HepG2 (cell line): ENCODE results near the gene GDI1. TPM values are rescaled to one million over a fixed set of nuclear protein-coding genes. Genes with fewer than 3 reads are reported as not detected.

ENCODE experiments used
- ATF7-NPFF ChIP-seq: sonication (generic); formaldehyde crosslinking; IDR thresholded peaks from 2 replicates; pipeline ENCODE4 v1.8.1; 2023; ENCODE audit warnings: mild to moderate bottlenecking, low read depth, missing genetic modification reagents, moderate library complexity
- FOXO1 ChIP-seq: sonication (generic); formaldehyde crosslinking; IDR thresholded peaks from 2 replicates; pipeline ENCODE4 v1.4.0; 2020; ENCODE audit warnings: missing genetic modification reagents
- GLMP ChIP-seq: sonication (generic); formaldehyde crosslinking; IDR thresholded peaks from 2 replicates; pipeline ENCODE4 v1.9.0; 2021; ENCODE audit warnings: missing genetic modification reagents, mild to moderate bottlenecking, borderline replicate concordance
- HDAC6 ChIP-seq: fragments of 200-600 bp; sonication (generic); IDR thresholded peaks from 2 replicates; pipeline ENCODE4 v1.7.0; 2017; ENCODE audit warnings: mild to moderate bottlenecking, antibody characterized with exemption, low read length, low read depth
- HNF1B ChIP-seq: sonication (generic); formaldehyde crosslinking; IDR thresholded peaks from 2 replicates; pipeline ENCODE4 v1.5.1; 2020; ENCODE audit warnings: mild to moderate bottlenecking, moderate library complexity, missing genetic modification reagents
- MXD3 ChIP-seq: IDR thresholded peaks from 2 replicates; pipeline ENCODE4 v1.6.1; 2016; ENCODE audit warnings: mild to moderate bottlenecking, missing biosample characterization, missing genetic modification reagents
- NFKB2 ChIP-seq: sonication (generic); formaldehyde crosslinking; IDR thresholded peaks from 2 replicates; pipeline ENCODE4 v1.4.0; 2020; ENCODE audit warnings: missing genetic modification reagents, borderline replicate concordance
- POLR2AphosphoS2 ChIP-seq: IDR thresholded peaks from 2 replicates; pipeline ENCODE4 v1.6.1; 2011; ENCODE audit warnings: low read depth, low read length, improper control_type of control experiment
- TCF7 ChIP-seq: sonication (generic); IDR thresholded peaks from 2 replicates; pipeline ENCODE4 v1.6.1; 2016; ENCODE audit warnings: antibody characterized with exemption, low read depth
- TFE3 ChIP-seq: IDR thresholded peaks from 2 replicates; pipeline ENCODE4 v1.6.1; 2016
- ZMYM3 ChIP-seq: sonication (generic); formaldehyde crosslinking; IDR thresholded peaks from 2 replicates; pipeline ENCODE4 v1.5.1; 2020; ENCODE audit warnings: mild to moderate bottlenecking, missing genetic modification reagents
- ZNF263 ChIP-seq: sonication (generic); formaldehyde crosslinking; IDR thresholded peaks from 2 replicates; pipeline ENCODE4 v1.4.0; 2020; ENCODE audit warnings: missing genetic modification reagents
- ZNF431 ChIP-seq: sonication (generic); formaldehyde crosslinking; IDR thresholded peaks from 2 replicates; pipeline ENCODE4 v1.9.0; 2022; ENCODE audit warnings: missing genetic modification reagents, low read depth, mild to moderate bottlenecking, borderline replicate concordance
- ZNF543 ChIP-seq: sonication (generic); formaldehyde crosslinking; IDR thresholded peaks from 2 replicates; pipeline ENCODE4 v1.4.0; 2020; ENCODE audit warnings: mild to moderate bottlenecking, missing genetic modification reagents
- ZNF564 ChIP-seq: sonication (generic); formaldehyde crosslinking; IDR thresholded peaks from 2 replicates; pipeline ENCODE4 v1.8.1; 2023; ENCODE audit warnings: mild to moderate bottlenecking, missing genetic modification reagents
- ZNF672 ChIP-seq: sonication (generic); formaldehyde crosslinking; IDR thresholded peaks from 2 replicates; pipeline ENCODE4 v1.8.1; 2022; ENCODE audit warnings: missing genetic modification reagents
- ZNF761 ChIP-seq: sonication (generic); formaldehyde crosslinking; conservative IDR thresholded peaks from 2 replicates; pipeline ENCODE4 v1.4.0; 2020; ENCODE audit warnings: mild to moderate bottlenecking, missing genetic modification reagents
- ZNF766 ChIP-seq: sonication (generic); formaldehyde crosslinking; IDR thresholded peaks from 2 replicates; pipeline ENCODE4 v1.5.0; 2020; ENCODE audit warnings: missing genetic modification reagents, borderline replicate concordance
- ZNF775 ChIP-seq: sonication (generic); formaldehyde crosslinking; IDR thresholded peaks from 2 replicates; pipeline ENCODE4 v1.4.0; 2020; ENCODE audit warnings: missing genetic modification reagents, mild to moderate bottlenecking, moderate library complexity, borderline replicate concordance
- ZUFSP ChIP-seq: sonication (generic); formaldehyde crosslinking; IDR thresholded peaks from 2 replicates; pipeline ENCODE4 v1.9.0; 2021; ENCODE audit warnings: missing genetic modification reagents, mild to moderate bottlenecking, borderline replicate concordance
- polyA plus RNA-seq, 8 experiments: library from polyadenylated mRNA; depleted of rRNA in 3 of 8; stranded (reverse) in 7 of 8; unstranded in 1 of 8; fragments of >200 nt; fragmentation: Illumina TruSeq in 4 of 8; extraction: Trizol in 4 of 8; gene quantifications; 2 replicates each; pipeline versions ENCODE4 v1.2.1 to v1.2.3, GENCODE V29; 2011 to 2016; ENCODE audit warnings: low read depth in 4 of 8, missing spikeins in 1 of 8, mixed read lengths in 1 of 8; ENCODE audit not compliant: insufficient read depth in 1 of 8
- total RNA-seq, 5 experiments: library from RNA; depleted of rRNA; stranded (reverse); fragments of >200 nt; fragmentation: Illumina TruSeq; extraction: Trizol; gene quantifications; 2 replicates each; pipeline ENCODE4 v1.2.3, GENCODE V29; 2016; ENCODE audit warnings: low read depth in 1 of 5
- TF ChIP-seq, protein P1 (sequence below): sonication (generic); formaldehyde crosslinking; IDR thresholded peaks from 2 replicates; pipeline ENCODE4 v1.4.0; 2020; ENCODE audit warnings: missing genetic modification reagents, borderline replicate concordance

The GDI1 gene
- total and polyA plus RNA-seq, 2 of the 13 experiments (the other 11 are each of a cell fraction or from before 2014, with no cell fraction given) = 17.4 to 105 TPM

DNA sequence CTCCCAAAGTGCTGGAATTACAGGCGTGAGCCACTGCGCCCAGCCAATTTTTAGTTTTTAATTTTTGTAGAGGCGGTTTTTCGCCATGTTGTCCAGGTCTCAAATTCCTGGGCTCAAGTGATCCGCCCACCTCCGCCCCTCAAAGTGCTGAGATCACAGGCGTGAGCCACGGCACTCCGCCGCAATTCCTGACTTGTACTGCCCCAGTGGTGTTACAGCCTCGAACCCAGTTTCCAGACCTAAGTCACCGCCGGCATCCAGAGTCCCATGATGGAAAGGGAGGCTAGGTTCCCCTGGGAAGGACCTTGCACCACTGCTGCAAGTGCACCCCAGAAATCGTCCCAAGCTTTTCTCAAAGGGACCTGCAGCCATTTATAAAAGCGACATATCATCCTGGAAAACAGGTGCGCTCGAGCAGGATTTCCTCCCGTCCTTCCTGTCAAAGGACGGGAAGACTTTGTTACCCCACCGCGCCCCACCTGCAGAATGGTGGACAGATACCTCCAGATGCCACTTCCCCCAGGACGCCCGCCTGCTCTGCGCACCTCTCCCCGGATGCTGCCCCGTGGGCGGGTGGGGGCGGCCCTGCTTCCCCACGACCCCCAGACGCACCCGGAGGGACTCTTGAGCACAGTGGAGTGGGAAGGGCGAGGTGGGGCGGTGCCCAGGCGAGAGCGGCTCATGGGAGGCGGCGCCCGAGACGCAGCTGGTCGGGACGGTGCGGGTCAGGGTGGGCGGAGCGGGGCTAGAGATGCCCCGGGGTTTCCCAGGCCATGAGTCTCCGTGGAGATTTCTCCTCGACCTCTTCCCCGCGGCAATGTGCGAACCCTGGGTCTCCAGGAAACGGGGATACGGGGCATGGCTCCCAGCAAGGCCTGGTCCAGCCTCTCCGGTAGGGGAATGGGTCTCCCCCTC lies 39.7 kb upstream of the GDI1 start (continued):
- TF ChIP-seq TFE3 = no peak
- no peak; the same call in 1 of the 2 replicates for TF ChIP-seq NFKB2 (CRISPR knock-in tag)
- no peak for TF ChIP-seq POLR2AphosphoS2
- no peak for TF ChIP-seq ZNF543 (CRISPR knock-in tag)
- no peak for TF ChIP-seq HNF1B (CRISPR knock-in tag)
- TF ChIP-seq TCF7 = no peak
- no peak for TF ChIP-seq ATF7-NPFF (CRISPR knock-in tag)
- no peak for TF ChIP-seq ZNF431
- TF ChIP-seq GLMP (CRISPR knock-in tag) = no peak
- TF ChIP-seq ZNF672 (CRISPR knock-in tag) = no peak
- TF ChIP-seq ZNF775 (CRISPR knock-in tag) = no peak
- no peak for TF ChIP-seq HDAC6
- TF ChIP-seq MXD3 (CRISPR knock-in tag) = no peak
- TF ChIP-seq ZNF263 (CRISPR knock-in tag) = no peak
- no peak for TF ChIP-seq ZMYM3 (CRISPR knock-in tag)
- TF ChIP-seq ZNF766 (CRISPR knock-in tag) = no peak
- TF ChIP-seq, protein P1, sequence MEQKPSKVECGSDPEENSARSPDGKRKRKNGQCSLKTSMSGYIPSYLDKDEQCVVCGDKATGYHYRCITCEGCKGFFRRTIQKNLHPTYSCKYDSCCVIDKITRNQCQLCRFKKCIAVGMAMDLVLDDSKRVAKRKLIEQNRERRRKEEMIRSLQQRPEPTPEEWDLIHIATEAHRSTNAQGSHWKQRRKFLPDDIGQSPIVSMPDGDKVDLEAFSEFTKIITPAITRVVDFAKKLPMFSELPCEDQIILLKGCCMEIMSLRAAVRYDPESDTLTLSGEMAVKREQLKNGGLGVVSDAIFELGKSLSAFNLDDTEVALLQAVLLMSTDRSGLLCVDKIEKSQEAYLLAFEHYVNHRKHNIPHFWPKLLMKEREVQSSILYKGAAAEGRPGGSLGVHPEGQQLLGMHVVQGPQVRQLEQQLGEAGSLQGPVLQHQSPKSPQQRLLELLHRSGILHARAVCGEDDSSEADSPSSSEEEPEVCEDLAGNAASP (CRISPR knock-in tag) = no peak
- no peak for TF ChIP-seq FOXO1 (CRISPR knock-in tag)
- TF ChIP-seq ZNF761 = no peak
- TF ChIP-seq ZNF564 (CRISPR knock-in tag) = peak; percentile 9; the same call in 1 of the 2 replicates
- no peak for TF ChIP-seq ZUFSP (CRISPR knock-in tag)
